ENCODE data around the gene TPO. TPM values are rescaled to one million over a fixed set of nuclear protein-coding genes. Genes with fewer than 3 reads are reported as not detected.
A peak's percentile ranks its signal among the peaks of the same experiment; 100 is the strongest.
"Not testable (repeated sequence)": the region's sequence is repeated elsewhere in the genome, so short reads cannot be mapped to it uniquely, and the experiment has no call there.

The TPO gene
- total RNA-seq, 1 donor from 2014 or later: 5.2 TPM

DNA sequence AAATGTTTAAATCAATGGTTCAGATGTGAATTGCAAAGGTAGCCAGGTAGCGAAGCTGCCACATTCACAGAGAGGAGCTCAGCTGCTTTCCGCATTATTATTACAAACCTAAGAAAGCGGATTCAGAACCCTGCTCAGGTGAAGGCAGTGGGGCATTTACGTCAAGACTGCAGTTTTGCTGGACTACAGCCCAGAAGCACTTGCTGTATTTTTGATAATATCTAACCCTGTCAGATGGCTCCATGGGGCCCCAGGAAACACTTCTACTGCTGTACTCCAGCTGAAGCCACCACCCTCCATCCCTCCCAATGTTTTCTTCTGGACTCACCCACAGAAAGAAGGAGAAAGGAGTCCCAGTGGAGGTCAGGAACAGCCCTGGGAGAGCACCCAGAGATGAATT is 96.9 kb downstream of the TPO start:
- intact Hi-C loops (cut with DNase I): loop anchor here (10.0 kb wide), 2 partner anchors 135 to 265 kb away; no protein-coding TSS in a partner anchor
- DNase-seq (ENCODE audit: missing footprints) (no peak), ATAC-seq (no peak)

DNA sequence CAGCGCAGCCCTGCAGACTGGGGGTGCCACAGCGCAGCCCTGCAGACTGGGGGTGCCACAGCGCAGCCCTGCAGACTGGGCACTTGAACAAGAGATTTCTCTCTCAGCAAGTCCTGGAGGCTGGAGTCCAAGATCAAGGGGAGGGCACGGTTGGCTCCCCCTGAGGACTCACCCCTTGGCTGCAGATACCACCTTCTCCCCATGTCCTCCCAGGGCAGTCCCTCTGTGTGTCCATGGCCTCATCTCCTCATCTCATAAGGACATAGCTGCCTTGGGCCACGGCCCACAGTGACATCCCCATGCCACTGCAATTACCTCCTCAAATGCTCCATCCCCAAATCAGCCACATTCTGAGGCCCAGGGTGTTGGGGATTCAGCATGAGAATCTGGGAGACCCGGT is 98.2 kb downstream of the TPO start:
- ATAC-seq: no peak
- intact Hi-C loops (cut with DNase I): loop anchor here (10.0 kb wide), 2 partner anchors 137 to 267 kb away; no protein-coding TSS in a partner anchor
- no peak for DNase-seq (ENCODE audit: missing footprints)

DNA sequence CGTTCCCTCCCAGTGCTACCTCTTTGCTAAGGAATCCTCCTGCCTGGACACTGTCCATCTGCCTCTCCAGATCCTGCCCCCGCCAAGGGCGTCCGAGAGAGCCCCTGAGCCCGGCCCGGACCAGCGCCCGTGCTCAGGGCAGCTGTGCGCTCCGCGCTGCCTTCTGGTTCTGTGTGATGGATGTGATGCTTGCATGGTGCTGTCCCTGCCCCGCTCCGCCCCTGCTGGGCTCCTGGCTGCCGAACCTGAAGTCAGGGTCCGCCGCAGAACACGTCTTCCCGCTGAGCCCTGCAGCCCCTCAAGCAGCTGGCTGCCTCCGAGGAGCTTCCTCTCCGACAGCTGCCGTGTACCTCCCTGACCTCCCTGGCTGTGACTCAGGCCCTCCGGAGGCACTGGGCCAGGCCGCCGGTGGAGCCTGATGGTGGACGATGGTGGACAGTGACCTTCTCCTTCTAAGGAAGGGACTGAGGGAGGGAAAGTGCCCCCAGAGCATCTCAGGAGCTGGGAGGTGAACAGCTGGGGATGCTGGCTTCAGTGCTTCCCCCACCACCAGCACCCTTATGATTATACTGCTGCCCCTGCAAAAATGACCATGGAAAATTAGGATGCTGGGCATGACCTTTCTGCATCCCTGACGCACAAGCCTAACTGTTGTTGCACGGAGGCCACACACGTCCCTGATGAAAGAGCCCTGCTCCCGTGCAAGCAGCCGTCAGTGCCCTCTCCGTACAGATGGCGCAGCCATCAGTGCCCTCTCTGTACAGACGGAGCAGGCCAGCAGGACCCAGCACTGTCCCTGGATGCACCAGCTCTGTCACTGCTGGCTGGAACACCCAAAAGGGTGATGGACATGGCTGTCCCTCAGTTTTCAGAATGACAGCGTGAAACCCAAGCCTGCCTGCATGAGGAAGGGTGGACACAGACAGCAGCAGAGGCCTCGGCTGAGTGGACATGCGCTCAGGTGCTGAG is 99.3 kb downstream of the TPO start:
- intact Hi-C loops (cut with DNase I): loop anchor here (10.0 kb wide), 2 partner anchors 138 to 268 kb away; no protein-coding TSS in a partner anchor
- DNase-seq (ENCODE audit: missing footprints) (no peak), ATAC-seq (no peak)

DNA sequence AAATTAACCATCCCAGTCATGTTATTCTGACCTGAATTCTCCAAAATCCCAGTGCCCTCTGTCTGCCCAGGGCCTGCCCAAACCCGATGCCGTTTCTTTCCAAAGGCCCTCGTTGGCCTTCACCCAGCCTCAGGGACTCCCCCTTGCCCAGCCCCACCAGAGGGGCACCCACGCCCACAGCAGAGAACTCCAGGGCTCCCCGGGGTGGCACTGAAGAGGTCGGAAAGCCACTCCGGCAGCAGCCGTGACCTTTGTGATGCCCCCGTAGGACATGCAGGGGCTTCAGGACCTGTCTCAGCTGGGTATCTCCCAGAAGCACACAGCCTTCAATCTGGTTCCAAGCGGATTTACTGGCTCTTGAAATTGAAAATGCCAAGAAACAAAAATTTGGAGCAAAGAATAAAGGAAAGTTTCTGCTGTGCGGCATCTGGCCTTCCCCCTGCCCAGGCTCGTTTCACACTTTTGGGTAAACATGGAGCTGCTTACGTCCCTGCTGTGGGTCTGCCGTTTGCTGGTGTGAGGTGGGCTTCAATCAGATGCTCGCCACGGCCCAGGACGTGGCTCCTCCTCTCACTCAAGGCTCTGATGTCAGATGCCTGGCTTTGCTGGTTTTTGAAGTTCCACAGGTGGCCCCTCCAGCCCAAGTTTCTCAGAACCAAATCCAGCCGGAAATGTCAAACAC is 101.3 kb downstream of the TPO start:
- intact Hi-C loops (cut with DNase I): loop anchor here (10.0 kb wide), 2 partner anchors 140 to 270 kb away; no protein-coding TSS in a partner anchor
- DNase-seq (ENCODE audit: missing footprints) (no peak), ATAC-seq (no peak)

DNA sequence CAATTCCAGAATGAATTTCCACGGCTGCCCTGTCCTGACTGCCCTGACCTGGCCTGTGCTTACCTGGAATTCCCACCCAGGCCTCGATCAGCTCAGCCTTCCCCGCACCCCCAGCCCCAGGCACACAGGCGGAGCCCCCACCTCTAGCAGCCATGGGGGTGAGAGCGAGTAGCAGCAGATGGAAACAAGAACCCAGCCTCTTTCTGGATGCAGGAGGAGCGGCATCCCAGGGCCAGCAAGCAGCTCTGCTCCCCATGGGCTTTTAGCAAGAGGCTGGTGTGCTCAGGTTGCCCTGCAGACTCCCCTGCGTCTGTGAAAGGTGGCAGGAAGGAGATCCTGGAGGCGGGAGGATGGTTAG is 101.8 kb downstream of the TPO start:
- DNase-seq (ENCODE audit: missing footprints) (no peak), ATAC-seq (no peak)
- intact Hi-C loops (cut with DNase I): loop anchor here (10.0 kb wide), 2 partner anchors 140 to 270 kb away; no protein-coding TSS in a partner anchor

DNA sequence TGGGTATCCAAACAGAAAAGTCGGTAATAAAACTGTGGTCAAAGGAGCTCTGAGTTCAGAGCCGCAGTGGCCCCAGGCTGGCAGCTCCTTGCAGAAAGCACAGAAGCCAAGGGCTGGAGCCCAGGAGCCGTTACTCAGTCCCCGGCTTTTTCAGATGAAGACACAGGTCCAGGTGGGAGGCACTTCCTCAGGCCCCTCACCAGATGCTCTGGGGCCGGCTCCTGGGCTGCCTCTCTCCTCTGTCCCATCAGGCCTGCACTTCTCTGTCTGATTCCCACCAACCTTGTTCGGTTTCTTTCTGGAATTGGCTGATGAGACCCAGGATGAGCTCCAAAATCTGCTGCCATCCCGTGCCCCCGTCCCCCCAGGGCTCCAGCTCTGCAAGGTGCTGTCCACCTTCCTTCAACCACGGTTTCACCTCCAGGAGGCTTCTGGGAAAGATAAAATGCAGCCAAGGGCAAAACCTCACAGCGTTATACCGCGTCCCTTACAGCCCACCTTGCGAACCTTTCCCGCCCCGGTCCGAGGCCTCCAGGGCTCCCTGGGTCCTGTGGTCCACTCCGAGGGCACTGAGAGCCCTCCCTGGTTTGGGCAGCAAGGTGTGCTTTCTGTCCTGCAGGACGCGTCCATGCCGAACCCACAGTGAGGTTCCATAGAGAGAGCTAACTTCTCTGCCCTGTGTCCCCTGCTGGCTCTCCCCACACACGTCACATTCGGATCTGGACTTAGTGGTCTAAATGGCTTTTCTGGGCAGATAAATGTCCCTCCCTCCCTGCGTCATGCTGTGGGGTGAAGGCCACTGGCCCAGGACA is 102.9 kb downstream of the TPO start:
- ATAC-seq: no peak
- intact Hi-C loops (cut with DNase I): loop anchor here (10.0 kb wide), 2 partner anchors 141 to 271 kb away; no protein-coding TSS in a partner anchor
- no peak for DNase-seq (ENCODE audit: missing footprints)

DNA sequence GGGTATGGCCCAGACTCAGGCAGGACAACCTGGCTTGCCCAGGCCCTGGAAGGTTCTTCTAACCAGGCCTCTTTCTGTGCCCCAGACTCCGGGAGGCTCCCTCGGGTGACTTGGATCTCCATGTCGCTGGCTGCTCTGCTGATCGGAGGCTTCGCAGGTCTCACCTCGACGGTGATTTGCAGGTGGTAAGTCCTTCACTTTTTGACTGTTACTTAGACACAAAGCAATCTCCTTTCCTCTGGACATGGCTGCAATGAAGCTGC is 103.5 kb downstream of the TPO start:
- intact Hi-C loops (cut with DNase I): loop anchor here (10.0 kb wide), 2 partner anchors 142 to 272 kb away; no protein-coding TSS in a partner anchor
- ATAC-seq (no peak), DNase-seq (ENCODE audit: missing footprints) (no peak)

DNA sequence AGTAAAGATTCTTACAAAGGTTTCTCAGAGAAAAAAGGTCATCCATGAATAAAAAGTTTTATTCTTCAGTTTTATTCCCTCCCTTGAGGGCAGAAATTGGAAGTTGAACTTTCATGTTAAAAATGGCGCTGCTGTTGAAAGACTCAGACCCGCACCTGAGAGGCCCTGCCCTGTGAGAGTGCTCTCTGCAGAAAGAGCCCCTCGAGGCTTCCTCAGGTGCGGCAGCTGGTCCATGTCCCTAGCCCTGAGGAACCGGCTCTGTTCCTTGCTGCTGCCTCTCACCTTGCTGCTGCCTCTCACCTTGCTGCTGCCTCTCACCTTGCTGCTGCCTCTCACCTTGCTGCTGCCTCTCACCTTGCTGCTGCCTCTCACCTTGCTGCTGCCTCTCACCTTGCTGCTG is 104.0 kb downstream of the TPO start:
- not testable (repeated sequence) for ATAC-seq; DNase-seq (ENCODE audit: missing footprints)
- intact Hi-C loops (cut with DNase I): loop anchor here (10.0 kb wide), 2 partner anchors 142 to 272 kb away; no protein-coding TSS in a partner anchor

DNA sequence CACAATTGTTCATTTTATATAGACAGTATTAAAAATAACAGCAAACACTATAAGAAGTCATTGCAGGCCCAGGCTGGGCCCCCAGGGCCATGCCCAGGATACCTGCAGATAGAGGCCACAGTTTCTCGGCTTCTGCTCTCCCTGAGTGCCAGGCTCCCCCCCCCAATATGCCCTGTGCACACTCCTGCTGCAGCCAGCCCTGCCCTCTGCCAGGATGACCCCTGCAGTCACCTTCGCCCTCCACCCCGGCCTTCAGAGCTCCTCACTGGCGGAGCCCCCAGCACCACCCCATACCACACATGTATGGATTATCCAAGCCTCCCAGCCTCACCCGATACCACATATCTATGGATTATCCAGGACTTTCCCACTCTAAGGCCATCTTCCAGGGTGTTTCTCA is 104.5 kb downstream of the TPO start:
- intact Hi-C loops (cut with DNase I): loop anchor here (10.0 kb wide), 2 partner anchors 143 to 273 kb away; no protein-coding TSS in a partner anchor
- ATAC-seq: no peak
- DNase-seq (ENCODE audit: missing footprints): no peak

DNA sequence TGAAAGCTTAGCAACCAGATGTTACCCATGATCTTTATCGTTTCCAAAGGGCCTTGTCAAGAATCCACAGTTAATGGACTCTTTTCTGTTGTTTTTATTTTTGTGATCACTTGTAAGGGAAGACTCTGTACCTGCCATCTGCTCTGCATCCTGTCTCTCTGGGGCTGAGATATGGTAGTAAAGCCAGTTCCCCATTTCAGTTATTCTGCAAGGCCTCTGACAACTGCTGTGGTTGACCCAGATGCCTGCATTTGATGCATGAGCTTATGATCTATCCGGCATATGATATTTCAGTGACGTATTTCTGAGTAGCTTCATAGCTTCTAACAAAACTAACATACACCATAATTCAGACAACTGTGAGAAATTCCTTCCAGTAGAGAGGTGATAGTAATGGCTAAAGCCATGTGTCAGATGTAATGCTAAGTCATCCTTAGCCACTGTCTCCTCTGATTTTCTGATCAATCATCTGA is 105.1 kb downstream of the TPO start:
- intact Hi-C loops (cut with DNase I): loop anchor here (10.0 kb wide), 2 partner anchors 144 to 274 kb away; no protein-coding TSS in a partner anchor
- DNase-seq (ENCODE audit: missing footprints): no peak
- ATAC-seq: no peak

DNA sequence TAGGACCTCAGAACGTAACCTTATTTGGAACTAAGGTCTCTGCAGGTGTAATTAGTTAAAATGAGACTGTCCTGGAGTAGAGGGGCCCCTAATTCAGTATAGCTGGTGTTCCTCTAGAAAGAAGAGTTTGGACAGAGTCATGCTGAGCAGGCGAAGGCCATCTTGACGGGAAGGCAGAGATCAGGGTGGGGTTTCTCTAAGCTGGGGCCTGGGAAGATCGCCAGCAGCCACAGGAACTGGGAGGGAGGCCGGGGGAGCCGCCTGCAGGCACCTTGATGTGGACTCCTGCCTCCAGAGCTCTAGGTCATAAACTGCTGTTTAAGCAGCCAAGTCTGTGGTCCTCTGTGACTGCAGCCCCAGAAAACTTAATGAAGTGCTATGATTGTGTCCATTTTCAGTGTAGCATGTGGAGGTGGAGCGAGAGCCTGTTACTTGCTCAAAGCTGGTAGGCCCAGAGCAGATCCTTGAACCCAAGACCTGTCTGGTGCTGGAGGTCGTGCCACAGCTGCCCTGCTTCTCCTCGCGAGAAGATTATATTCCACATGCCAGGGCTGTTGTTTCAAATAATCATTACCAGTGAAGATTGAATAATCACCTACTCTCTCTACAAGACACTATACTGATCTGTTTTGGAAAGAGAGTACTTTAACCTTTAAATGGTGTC is 105.7 kb downstream of the TPO start:
- intact Hi-C loops (cut with DNase I): loop anchor here (10.0 kb wide), 2 partner anchors 144 to 274 kb away; no protein-coding TSS in a partner anchor
- ATAC-seq: peak; percentile 8
- no peak for DNase-seq (ENCODE audit: missing footprints)

DNA sequence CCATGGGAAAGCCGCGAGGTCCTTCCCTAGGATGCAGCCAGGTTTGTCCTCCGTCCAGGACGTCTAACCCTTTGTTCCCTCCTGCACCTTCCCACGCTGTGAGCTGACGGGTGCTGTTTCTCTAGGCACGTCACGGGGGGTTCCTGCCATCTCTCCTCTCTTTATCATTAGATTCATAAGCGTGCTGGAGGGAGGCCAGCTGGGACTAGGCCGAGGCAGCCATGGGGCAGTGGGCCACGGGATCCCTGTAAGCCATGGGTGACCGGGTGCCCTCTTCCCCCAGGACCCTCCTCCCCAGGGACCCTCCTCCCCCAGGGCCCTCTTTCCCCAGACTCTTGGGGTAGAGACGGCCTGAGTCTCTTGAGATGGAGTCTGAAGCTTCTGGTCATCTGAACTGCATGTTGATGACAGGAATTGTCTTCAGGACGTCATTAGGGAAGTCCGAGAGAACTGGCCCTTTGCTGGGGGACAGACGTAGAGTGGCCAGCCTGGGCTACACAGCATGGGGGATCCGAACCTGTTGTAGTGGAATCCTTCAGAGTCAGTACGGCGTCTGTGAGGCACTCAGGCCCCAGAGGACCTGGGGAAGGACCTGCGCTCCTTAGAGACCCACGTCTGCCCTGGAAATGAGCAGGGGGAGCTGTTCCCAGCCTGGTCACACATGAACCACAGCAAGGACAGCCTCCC is 108.1 kb downstream of the TPO start:
- DNase-seq (ENCODE audit: missing footprints) (no peak), ATAC-seq (no peak)
- intact Hi-C loops (cut with DNase I): no loop called here

DNA sequence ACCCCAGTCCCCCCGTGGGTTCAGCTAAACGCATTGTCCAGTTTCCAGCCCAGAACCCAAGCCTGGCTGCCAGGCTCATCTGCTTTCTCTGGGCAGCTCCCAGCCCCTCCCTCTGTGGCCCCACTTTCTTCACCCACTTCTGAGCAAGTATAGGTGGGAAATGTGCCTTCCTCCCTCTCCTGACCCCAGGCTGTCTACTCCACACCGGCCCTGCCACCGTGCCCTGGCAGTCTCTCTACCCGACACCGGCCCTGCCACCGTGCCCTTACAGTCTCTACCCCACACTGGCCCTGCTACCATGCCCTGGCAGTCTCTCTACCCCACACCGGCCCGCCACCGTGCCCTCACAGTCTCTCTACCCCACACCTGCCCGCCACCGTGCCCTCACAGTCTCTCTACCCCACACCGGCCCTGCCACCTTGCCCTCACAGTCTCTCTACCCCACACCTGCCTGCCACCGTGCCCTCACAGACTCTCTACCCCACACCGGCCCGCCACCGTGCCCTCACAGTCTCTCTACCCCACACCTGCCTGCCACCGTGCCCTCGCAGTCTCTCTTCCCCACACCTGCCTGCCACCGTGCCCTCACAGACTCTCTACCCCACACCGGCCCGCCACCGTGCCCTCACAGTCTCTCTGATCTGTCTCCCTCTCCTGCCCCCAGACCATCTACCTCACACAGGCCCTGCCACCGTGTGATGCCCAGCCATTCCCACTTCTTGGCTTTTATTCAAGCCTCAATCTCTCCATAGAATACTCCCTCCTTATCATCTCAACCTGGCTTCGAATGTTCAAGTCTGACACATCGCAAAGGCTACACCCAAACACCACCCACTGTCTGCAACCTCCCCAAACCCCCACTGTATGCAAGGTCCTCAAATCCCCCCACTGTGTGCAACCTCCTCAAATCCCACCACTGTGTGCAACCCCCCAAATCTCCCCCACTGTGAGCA is 108.9 kb downstream of the TPO start:
- DNase-seq (ENCODE audit: missing footprints) (no peak), ATAC-seq (no peak)
- intact Hi-C loops (cut with DNase I): no loop called here

DNA sequence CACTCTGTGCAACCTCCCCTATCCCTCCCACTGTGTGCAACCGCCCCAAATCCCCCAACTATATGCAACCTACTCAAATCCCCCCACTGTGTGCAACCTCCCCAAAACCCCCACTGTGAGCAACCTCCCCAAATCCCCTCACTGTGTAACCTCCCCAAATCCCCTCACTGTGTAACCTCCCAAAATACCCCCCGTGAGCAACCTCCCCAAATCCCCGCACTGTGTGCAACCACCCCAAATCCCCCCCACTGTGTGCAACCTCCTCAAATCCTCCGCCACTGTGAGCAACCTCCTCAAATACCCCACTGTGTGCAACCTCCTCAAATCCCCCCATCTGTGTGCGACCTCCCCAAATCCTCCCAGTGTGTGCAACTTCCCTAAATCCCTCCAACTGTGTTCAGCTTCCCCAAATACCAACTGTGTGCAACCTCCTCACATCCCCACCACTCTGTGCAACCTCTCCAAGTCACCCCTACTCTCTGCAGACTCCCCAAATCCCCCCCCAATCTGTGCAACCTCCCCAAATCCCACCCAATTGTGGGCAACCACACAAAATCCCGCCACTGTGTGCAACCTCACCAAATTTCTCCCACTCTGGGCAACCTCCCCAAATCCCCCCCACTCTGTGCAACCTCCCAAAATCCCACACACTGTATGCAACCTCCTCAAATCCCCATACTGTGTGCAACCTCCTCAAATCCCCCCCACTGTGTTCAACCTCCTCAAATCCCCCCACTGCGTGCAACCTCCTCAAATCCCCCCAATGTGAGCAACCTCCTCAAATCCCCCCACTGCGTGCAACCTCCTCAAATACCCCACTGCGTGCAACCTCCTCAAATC is 114.1 kb downstream of the TPO start:
- DNase-seq (ENCODE audit: missing footprints): no peak
- intact Hi-C loops (cut with DNase I): no loop called here

DNA sequence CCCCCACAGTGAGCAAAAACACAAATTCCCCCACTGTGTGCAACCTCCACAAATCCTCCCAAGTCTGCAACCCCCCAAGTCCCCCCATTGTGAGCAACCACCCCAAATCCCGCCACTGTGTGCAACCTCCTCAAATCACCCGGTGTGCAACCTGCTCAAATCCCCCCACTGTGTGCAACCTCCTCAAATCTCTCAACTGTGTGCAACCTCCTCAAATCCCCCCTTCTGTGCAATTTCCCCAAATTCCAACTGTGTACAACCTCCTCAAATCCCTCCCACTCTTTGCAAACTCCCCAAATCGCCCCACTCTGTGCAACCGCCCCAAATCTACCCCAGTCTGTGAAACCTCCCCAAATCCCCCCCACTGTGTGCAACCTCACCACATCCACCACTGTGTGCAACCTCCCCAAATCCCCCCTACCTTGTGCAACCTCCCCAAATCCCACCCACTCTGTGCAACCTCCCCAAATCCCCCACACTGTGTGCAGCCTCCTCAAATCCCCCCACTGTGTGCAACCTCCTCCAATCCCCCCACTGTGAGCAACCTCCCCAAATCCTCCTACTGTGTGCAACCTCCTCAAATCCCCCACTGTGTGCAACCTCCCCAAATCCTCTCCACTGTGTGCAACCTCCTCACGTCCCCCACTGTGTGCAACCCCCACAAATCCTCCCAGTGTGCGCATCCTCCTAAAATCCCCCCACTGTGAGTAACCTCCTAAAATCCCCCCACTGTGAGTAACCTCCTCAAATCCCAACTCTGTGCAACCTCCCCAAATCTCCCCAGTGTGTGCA is 115.2 kb downstream of the TPO start:
- intact Hi-C loops (cut with DNase I): no loop called here
- DNase-seq (ENCODE audit: missing footprints): no peak
- no peak for ATAC-seq

More for the DNA sequence above, 114.1 kb downstream of the TPO start:
- ATAC-seq: no peak

All from Right ventricle myocardium inferior (tissue), 1 donor.